ENCODE data around the gene FLCN.

- TF ChIP-seq, protein P1, sequence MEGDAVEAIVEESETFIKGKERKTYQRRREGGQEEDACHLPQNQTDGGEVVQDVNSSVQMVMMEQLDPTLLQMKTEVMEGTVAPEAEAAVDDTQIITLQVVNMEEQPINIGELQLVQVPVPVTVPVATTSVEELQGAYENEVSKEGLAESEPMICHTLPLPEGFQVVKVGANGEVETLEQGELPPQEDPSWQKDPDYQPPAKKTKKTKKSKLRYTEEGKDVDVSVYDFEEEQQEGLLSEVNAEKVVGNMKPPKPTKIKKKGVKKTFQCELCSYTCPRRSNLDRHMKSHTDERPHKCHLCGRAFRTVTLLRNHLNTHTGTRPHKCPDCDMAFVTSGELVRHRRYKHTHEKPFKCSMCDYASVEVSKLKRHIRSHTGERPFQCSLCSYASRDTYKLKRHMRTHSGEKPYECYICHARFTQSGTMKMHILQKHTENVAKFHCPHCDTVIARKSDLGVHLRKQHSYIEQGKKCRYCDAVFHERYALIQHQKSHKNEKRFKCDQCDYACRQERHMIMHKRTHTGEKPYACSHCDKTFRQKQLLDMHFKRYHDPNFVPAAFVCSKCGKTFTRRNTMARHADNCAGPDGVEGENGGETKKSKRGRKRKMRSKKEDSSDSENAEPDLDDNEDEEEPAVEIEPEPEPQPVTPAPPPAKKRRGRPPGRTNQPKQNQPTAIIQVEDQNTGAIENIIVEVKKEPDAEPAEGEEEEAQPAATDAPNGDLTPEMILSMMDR (optimal IDR thresholded peaks at IDR 0.05 in 1 of 3, IDR thresholded peaks at IDR 0.05 in 1 of 3, conservative IDR thresholded peaks at IDR 0.05 in 1 of 3; ENCODE audit: extremely low read depth in 1 of 3, insufficient read depth in 2 of 3, low read length in 3 of 3): no peak
- no peak for TF ChIP-seq EZH2 (IDR thresholded peaks at IDR 0.05; ENCODE audit: low read length)
Measured at GRCh38 chr17:17175917-17176316, 61.1 kb downstream of the FLCN start.

Data from keratinocyte (primary cell).